CD4-positive, alpha-beta T cell treated with Interleukin-10 for 1 hour (primary cell): Measurements from ENCODE around the gene LRTM2.

Source experiments
- DNase-seq: peaks from one replicate; pipeline ENCODE4 v3.0.0-alpha.2; 2020

The LRTM2 gene

DNA sequence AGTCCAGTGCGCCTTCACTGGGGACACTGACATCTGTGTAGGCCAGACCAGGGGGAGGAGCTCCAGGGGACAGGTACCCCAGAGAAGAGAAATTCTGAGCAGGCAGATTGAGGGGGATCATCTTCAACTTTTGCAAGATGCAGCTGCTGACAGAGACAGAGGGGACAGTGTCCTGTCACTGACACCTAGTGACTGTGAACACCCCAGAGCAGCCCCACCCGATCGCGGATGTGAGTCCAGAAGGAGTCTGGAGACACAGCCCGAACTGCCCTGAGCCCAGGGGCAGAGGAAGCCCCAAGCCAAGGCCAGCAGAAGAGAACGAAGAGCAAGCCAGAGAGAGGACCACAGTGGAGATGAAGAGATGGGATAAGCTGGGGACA lies 21.7 kb upstream of the LRTM2 start:
- DNase-seq, result no peak

DNA sequence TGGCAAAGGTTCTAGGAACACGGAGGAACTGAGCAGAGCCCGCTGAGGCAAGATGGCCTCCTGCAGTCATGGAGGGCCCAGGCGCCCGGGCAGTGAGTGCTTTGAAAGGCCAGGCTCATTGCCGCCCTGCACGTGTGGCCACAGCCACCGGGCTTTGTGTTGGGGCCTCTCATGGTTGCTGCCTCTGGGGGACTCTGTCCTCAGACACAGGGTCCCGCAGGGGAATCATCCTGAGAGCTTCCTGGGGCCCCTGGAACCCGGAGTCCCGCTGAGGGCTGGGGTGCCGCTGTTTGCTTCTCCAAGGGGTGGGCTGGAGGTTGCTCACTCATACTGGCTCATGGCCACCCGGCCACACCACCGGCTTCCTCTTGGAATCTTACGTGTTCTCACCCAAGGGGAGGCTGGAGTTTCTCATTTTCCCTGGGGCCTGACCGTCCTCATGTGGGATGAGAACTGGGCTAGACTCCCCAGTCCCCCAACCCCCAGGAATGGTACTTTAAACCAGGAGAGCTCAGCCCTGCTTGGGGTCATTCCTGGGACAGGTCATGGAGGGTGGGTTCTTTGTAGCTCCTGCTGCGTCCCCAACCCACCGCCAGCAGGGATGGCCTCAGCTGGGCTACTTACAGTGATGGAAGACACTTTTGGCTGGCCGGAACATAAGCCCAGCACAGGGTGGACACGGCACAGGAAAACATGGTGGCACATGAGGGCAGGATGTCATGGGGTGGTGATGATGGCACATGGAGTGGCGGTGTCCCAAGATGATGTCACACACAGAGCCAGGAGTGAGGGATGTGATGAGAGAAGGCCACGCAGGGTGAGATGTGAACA lies 21.1 kb upstream of the LRTM2 start:
- DNase-seq, result no peak

DNA sequence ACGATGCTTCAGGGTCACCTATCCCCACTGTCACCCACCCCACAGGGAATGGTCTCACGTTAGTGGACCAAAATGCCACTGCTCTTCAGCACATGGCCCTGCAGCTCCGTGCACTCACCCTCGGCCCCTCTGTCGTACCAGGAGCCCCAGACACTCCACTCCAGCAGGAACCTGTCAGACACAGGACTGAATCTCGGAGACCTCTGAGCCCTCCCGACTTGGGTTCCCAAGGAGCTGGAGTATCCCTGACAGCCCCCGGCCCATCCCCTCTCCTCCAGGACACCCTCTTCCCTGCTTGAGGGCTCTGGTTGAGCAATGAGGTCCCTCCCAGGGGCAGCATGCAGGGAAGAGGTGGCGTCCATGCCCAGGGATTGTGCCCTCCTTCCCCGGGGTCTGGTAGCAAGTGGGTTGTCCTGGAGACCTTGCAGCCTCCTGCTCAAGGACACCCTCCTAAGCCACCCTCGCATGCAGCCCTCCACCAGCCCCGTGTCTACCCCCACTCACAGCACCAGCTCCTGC lies 20.4 kb upstream of the LRTM2 start:
- no peak for DNase-seq

DNA sequence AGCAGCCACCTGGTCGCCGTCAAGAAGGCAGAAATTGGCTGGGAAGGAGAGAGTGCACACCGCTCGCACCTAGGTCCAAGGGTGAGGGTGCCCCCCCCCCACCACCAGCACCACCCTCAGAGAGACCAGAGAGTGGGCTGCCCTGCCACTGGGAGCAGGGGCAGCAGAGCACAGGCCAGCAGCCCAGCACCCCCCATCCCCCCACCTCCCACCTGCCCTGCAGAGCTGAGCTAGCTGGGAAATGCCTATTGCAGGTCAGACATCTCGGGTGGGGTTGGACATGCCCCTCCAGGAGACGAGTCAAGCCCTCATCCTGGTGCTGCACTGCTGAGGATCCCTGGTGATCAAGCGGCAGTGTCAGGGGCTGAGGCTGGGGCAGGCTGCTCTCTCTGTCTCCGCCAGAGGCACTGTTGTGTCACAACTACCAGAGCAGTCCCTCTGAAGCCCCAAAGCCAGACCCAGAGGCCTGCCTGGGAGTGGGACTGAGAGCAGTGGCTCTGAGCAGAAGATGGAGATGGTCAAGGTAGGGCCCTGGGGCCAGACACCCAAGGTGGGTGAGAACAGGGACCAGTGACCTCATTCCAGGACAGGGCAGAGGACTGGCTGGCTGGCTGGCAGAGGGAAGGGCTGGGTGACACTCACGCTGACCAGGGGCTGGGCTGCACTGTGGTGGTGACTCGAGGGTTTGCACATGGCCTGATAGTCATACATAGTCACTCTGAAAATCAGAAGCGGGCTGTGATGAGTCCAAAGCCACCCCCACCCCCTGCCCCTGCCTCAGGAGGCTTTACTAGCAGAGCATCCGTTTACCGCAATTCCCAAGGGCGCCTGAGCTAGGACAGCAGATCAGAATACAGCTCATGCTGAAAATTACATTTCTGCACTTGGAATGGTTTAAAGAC lies 19.7 kb upstream of the LRTM2 start:
- DNase-seq, result no peak

DNA sequence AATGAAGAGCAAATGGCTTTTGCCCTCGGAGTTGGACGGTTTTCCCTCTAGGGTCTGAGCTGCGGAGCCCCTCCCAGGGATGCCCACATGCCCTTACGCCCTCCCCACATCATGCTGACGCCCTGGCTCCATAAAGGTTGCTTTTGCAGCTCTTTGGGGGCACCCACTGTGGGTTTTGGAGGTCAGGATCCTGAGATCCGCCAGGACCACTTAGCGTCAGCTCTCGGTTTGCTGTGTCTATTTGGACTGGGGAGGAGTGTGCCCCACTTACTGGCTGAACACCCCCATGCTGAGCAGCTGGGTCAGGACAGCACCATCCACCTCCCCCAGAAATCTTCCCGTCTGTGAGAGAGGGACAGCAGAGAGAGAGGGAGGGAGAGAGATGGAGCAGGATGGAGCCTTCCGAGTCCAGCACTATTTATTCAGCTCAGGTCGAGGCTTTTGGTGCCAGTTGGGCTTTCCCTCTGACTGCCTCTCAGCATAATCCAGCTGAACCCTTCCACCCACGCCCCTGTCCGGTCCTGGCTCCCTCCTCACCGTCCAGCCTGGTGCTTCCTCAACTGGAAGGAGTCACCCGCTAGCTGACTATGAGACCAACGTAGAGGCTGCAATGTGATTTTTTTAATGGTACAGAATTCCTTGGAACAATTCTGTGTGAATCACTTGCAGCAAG lies 18.9 kb upstream of the LRTM2 start:
- no peak for DNase-seq

DNA sequence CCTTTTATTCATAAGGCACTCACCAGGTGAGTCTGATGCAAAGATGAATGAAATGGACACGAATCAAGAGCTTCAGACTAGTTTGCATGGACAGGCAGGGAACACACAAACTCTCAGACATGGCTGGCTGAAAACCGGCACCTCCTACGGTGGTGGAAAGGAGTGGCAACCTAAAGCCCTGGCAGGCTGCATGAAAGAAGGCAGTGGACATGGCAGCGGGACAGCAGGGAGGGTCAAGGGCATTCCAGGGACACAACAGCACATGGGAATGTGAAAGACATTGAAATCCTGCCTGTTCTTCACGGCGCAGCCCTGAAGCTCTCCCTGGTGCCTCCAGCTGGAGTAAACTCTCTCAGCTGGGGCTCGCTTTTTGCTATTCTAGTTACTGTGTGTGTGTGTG lies 16.6 kb upstream of the LRTM2 start:
- DNase-seq, result no peak

DNA sequence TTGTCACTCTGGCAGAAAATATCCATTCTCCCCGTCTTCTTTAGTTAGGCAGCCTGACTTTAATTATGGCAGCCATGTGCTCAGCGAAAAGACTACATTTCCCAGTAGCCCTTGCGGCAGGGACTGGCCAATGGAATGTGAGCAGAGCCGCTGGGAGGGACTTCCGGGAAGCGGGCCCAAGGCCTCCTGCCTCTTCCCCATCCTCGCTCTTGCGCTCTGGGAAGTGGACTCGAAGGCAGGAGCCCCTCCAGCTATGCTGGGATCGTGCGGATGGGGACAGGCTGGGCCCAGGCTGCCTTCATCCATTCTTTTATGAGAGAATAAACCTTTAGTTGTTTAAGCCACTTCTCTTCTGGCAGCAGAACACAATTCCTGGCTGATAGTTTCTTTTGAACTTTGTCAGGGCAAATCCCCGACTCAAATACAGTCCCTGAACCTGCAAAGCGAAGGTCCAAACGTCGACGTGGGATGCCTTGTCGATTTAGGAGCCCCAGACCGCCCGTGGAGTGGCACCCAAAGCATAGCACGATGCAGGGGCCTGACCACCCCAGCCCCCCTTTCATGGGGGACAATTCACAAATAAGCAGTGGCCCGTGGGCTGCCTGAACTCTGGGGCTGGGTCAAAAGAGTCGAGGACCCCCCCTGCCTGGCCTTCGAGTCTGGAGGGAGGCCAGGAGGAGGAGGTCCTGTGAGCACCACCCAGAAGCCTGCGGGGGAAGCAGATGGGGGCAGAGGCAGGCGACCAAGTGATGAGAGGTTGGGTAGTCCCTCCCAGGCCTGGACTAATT lies 15.6 kb upstream of the LRTM2 start:
- peak; percentile 91 for DNase-seq

DNA sequence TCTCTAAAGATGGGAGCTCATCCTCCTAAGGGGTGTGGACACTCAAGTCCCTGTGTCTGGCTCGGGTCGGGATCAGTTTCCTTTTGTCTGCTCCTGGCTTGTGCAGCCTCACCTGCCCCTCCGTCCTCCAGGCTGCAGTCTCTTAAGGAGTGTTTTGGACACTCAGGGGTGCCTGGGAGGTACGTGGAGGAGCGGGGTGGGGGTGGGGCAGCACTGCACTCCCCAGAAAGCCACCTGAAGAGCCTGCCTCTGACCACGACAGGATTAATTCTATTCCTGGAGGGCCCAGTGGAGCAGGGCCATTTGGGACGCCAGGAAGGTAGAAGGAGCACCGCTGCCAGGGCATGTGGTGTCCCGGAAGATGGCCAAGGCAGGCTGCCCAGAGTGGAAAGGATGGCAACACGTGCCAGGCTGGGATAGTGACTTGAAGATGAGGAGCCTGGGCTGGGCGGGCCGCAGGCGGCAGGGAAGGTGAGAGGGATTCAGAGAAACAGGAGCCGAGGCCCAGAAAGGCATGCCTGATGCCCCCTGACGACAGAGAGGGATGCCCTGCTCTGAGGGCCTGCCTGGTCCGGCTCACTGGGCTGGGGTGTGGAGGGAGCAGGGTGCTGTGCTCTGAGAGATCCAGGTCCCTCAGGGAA lies 14.8 kb upstream of the LRTM2 start:
- DNase-seq, result no peak

DNA sequence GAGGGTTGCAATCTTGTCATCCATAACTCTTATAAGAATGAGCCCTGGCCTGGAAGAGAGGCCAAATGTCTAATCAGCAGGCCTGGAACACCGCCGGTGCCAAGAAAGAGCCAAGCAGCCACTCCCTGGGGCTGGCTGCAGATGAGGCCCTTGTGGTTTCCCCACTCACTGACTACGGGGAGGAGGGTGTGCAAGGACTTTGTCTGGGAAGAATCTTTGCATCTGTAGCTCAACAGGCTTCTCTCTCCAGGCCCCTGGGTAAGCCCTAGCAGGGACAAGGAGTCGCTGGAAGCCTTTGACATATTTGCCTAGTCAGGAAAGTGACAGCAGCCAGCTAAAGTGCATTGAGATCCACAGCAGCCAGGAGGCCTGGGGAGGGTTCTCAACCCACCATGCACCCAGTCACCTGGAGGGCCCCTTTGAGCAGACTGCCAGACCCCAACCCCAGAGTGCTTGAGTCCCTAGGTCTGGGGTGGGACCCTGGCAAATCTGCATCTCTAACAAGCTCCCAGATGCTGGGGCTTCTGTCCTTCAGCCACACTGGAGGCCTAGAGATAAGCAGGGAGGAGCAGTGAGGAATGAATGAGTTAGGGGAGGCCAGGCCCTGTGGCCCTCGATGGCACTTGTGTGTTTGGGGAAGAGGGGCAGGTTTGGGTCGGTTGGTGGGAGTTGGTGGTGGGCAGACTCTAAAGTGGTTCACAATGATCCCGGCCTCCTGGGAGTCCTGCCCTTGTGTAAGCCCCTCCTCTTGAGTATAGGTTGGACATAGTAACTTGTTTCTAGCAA lies 13.9 kb upstream of the LRTM2 start:
- DNase-seq, result no peak

DNA sequence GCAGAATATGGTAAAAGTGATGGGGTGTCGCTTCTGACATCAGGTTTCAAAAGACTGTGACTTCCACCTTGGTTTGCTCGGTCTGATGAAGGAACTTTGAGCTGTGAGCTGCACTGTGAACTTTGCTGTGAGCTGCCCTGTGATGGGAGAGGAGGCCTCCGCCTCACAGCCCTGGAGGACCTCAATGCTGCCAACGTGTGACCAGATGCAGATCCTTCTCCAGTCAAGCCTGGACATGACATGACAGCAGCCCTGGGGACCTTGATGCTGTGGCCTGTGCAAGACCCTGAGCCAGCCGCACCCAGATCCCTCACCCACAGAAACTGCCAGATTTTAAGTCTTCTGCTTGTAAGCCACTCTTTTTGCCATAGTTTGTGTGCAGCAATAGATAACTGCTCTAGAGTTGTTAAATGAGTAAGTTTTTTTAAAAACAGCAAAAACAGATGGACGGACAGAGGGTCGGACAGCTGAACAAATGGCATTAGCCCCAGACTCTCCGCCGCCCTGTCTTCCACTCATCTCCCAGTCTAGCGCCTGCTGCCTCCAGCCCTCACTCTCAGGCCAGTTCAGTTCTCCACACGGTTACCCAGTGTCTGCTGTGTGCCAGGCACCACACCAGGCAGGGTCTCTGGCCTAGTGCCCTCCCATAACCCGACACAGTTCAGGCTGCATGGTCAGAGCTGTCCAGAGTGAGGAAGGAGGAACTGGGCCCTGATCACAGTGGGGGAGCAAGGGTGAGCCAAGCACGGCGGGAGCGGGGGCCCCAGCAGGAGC lies 13.1 kb upstream of the LRTM2 start:
- no peak for DNase-seq

DNA sequence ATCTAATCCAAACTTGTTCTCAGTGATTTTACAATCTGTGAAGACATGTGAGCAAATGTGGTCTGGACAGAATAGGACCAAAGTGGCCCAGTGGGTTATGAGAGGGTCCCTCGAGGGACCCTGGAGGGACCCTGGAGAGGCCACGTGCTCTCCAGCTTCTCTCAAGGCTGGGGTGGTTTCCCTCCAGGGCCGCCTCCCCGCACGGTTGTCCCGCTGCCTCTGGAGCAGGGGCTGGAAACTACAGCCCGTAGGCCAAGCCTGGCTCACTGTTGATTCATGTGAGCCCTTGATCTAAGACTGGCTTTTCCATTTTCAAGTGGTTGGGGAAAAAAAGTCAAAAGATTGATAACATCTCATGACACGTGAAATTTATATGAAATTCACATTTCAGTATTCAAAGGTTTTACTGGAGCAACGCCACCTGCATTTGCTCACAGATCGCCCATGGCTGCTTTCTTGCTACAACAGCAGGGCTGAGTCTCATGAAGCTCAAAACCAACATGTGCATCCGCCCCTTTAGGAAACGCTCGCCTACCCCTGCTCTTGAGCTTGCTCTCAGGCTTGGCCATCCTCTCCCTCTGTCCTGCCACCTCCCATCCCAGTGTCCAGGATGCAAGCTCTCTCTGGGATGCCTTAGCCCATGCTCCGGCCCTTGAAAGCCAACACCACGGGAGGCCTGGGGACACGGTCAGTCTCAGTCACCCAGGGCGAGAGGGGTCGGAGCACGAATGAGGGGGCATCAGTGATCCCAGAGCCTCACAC lies 12.1 kb upstream of the LRTM2 start:
- DNase-seq, result no peak

DNA sequence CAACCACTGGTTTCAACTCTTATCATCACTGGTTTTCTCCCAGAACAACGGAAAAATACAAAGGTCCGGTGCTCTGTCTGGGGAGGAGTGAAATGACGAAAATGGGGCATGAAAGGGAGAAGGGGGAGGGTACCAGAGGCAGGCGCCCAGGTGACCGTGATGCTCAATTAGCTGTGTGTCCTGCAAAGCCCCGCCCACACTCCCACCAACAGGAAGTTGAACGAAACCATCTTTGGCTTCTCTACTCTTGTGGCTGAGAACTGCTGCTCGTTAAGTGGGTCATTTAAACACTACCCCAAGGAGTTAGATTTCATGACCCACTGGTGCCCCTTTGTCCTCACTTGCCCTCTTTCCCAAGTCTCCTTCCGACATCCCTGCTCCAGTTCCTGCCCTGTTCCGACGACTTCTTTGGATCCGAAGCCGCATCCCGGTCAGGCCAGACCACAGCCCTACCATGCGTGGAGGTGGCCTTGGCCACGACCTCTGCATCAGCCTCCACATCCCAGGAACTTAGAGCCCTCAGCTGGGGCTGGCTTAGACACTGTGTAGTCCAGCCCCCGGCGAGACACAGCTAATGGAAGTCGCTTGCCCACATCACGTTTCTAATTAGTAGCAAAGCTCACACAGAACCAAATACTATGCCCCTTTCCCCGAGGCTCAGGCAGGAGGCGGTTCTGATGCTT lies 11.4 kb upstream of the LRTM2 start:
- DNase-seq, result peak; percentile 17

DNA sequence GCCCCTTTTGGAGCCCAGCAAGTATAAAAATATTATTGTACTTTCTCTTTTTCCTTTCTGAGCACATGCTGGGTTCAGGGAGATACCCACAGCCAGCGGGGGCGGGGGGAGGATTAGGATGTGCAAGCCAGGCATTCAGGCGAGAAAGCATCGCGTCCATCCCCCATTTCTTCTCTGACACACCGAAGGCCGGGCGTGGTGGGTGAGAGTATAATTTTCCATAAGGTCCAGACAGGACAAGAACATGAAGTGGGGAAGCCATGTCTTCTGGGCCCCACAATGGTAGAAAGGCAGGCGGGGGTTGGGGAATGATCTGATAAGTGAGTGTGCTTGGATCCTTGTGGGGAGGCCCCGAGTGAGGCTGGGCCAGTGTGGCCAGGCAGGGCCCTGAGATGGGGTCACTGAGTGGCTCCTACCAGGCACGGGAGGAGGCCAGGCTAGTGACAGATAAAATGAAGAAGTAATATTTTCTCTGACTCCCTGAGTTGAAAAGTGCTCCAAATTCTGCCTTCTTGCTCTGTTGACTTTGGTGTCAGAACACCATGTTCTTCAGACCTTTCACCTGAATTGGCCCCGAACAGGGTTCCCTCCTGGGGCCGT lies 10.7 kb upstream of the LRTM2 start:
- no peak for DNase-seq

DNA sequence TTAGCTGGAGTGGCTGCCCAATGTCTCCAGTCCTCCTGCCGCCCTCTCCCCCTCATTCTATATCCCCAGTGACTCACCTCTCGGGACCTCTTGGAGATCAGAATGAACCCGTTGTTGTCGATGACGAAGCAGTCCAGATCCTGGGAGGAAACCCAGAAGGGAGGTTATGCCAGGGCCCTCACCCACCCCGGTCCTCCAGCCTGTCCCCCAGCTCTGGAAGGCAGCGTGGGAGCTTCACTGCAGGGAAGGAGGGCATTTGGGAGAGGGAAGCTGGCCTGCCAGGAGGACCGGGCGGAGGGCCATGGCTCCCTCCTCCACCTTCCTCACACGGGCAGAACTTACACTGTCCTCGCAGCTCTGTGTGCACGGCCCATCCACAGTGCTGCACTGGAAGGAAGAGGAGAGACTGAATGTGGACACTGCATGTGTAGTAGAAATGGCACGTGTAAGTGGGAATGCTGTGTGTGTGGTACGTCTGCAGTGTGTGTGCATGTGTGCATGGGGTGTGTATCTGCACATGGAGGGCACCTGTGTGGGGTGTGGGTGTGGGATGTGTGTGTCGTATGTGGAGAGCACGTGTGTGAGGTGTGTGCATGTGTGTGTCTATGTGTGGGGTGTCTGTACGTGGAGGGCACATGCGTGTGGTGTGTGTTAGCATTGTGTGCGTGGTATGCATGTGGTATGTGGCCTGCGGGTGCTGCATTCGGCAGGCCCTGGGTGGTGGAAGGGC lies 10.0 kb upstream of the LRTM2 start:
- DNase-seq, result no peak

DNA sequence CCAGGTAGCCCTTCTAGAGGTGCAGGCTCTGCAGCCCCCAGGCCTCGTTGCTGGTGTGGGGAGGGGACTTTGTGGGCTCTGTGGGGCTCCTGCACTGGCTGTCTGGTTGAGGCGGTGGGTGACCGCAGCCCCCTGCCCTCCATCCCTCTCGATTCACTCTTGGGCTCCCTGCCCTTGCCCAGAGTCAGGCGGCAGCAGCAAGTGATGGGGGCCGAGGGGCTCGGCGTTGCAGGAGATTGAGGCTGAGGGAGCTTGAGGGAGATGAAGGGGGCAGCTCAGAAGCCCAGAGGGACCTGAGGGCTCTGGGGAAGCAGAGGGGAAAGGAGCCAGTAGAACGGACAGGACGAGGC lies 9.5 kb upstream of the LRTM2 start:
- DNase-seq, result no peak

DNA sequence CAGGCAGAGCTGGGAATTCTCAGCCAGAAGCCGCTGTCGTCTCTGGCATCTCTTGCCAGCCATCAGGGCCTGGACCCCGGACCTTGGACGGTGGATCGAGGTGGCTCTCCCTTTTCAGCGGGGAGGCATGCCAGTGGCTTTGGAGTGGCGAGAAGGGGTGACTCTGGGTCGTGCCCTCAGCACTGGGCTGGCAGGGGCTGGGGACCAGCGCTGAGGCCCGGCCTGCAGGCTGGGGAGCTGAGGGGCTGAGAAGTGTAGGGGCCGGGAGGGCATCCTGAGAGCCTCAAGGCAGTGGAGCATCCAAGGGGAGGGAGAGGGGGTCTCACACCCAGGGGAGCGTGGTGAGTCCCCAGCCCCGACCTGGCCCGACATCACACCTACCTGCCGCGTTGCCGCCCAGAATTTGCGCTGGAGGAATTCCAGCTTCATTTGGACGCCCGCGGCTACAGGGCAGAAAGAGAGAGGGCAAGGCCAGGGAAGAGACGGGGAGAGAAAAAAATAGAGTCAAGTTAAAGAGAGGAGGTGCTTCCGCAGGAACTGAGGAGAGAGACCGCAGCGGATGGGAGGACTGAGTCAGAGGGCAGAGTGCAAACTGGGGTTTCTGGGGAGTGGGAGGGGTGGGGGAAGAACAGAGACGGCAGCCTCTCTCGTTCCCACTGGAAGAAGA lies 9.0 kb upstream of the LRTM2 start:
- peak; percentile 32 for DNase-seq

DNA sequence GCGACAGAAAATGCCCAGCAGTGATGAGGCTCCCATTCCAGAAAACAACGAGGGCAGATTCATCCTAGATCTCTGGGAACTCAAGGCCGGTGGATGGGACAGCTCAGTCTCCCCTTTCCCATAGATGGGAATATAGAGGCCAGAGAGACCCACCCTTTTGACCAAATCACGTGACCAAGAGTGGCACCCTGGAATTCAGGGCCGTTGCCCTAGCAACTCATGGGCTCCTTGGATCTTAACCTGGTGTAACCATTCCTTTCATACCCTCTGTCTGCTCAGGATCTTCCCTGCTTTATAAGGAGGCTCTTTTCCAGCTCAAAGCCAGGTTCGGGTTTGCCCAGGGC lies 8.4 kb upstream of the LRTM2 start:
- no peak for DNase-seq
